Ovary (tissue), 9 donors: Measurements from ENCODE around the gene SCG5. TPM values are rescaled to one million over a fixed set of nuclear protein-coding genes. Genes with fewer than 3 reads are reported as not detected.

Experiments used
- DNase-seq, 5 donors: peaks; one replicate each; pipeline ENCODE4 v3.0.0-alpha.2; 2019 to 2020
- H3K27ac ChIP-seq, 2 donors: fragments of 200-600 bp; one replicate each; pipeline versions ENCODE4 v1.5.1 to v1.8.0; 2019 to 2022
- H3K27me3 ChIP-seq: fragments of 200-600 bp; one replicate; pipeline ENCODE4 v1.8.0; 2022
- H3K36me3 ChIP-seq: fragments of 200-600 bp; sonication (generic); one replicate; pipeline ENCODE4 v1.5.1; 2019
- H3K4me1 ChIP-seq: one replicate; pipeline ENCODE4 v1.8.1; 2013; ENCODE audit warnings: mild to moderate bottlenecking, moderate library complexity; ENCODE audit not compliant: insufficient read depth
- H3K4me3 ChIP-seq: fragments of 200-600 bp; sonication (generic); one replicate; pipeline ENCODE4 v1.5.1; 2017
- H3K9me3 ChIP-seq, 2 donors: fragments of 200-600 bp in 1 of 2; sonication (generic) in 1 of 2; one replicate each; pipeline versions ENCODE4 v1.5.1 to v1.8.1; 2013 to 2019; ENCODE audit warnings: mild to moderate bottlenecking in 1 of 2, moderate library complexity in 1 of 2
- CTCF ChIP-seq, 3 donors: fragments of 450-650 bp in 2 of 3; fragments of 200-600 bp in 1 of 3; IDR thresholded peaks; one replicate each; pipeline versions ENCODE4 v1.5.1 to v1.8.0; 2016 to 2022; ENCODE audit warnings: antibody characterized with exemption in 3 of 3, mild to moderate bottlenecking in 1 of 3
- EP300 ChIP-seq: sonication (generic); formaldehyde crosslinking; IDR thresholded peaks from one replicate; pipeline ENCODE4 v1.6.1; 2017; ENCODE audit warnings: antibody characterized with exemption
- POLR2A ChIP-seq: fragments of 450-650 bp; IDR thresholded peaks from one replicate; pipeline ENCODE4 v1.6.1; 2017; ENCODE audit warnings: antibody characterized with exemption, mild to moderate bottlenecking, moderate library complexity
- WGBS, 3 donors: extraction: QIAGEN DNeasy Blood & Tissue Kit in 1 of 3; methylation state at CpG; one replicate each; pipeline versions ENCODE4 v1.1.5 to v1.1.7; 2013 to 2017; 5-methylcytosine and 5-hydroxymethylcytosine counted together
- intact Hi-C, 4 donors: fragments of 100-400 bp; cut with DNase I; formaldehyde crosslinking; loops; one replicate each; pipeline versions ENCODE4 v1.11.0 to v1.15.1; 2022 to 2023
- polyA plus RNA-seq, 2 donors: library from polyadenylated mRNA; stranded (reverse); fragments of 200-250 nt in 1 of 2; fragments of 350-450 nt in 1 of 2; fragmentation: Illumina TruSeq in 1 of 2; extraction: RNeasy Lipid Tissue Mini Kit (QIAGEN cat#74804) in 1 of 2; gene quantifications; one replicate each; pipeline ENCODE4 v1.2.3, GENCODE V29; 2013 to 2014
- total RNA-seq, 7 donors: library from RNA; depleted of rRNA in 2 of 7; stranded (reverse); fragments of >200 nt in 2 of 7; fragmentation: NEBNext Ultra II Directional in 3 of 7; extraction: Animal tissue kit (Norgen Biotek cat#: 25700) in 3 of 7; gene quantifications; one replicate each; pipeline versions ENCODE4 v1.1.0 to v1.2.4, GENCODE V29; 2016 to 2023
- donor health status: DM: no; HTN: no; CAD: no; lungs with moderate emphysema.
- donor health status: DM: no; HTN: no; CAD: no.
- donor health status: Bipolar disorder and iron deficiency.
- donor health status: DM: yes; HTN: yes; CAD: no.
- donor health status: DM: no; HTN: no; CAD: no.
- donor health status: DM: yes; HTN: yes; CAD: no.

The SCG5 gene
- total and polyA plus RNA-seq, 9 donors, result 0.63 to 34.1 (median 3.7) TPM; not detected in 1

- no peaks in the 10 kb centered on the region for H3K36me3 ChIP-seq
- H3K9me3 ChIP-seq, result no peaks in the 10 kb centered on the region
- 1 to 2% (median 2%) methylated on average over 63 to 70 of the region's 70 CpGs for WGBS, 3 donors
- H3K4me3 ChIP-seq, result peak overlapping the region; percentile 0
- no peak for DNase-seq
- H3K27me3 ChIP-seq, result no peaks in the 10 kb centered on the region
- intact Hi-C loops, result no loop called here
- no peak overlapping the region for H3K27ac ChIP-seq
- TF ChIP-seq POLR2A (no peak), EP300 (no peak), CTCF (IDR thresholded peaks at IDR 0.05) (no peak)
- peaks cover 5% of the 10 kb centered on the region for H3K4me1 ChIP-seq
These were observed 77.6 kb downstream of the SCG5 start for GRCh38 chr15:32718821-32719716.

- Histone ChIP-seq H3K27me3 (no peaks in the 10 kb centered on the region), H3K27ac (no peak overlapping the region), H3K4me3 (no peak overlapping the region), H3K36me3 (no peaks in the 10 kb centered on the region), H3K9me3 (no peaks in the 10 kb centered on the region), H3K4me1 (peaks cover 5% of the 10 kb centered on the region)
- no peak for DNase-seq
- intact Hi-C loops, result no loop called here
- no peak for TF ChIP-seq CTCF (IDR thresholded peaks at IDR 0.05)
- no peak for TF ChIP-seq EP300
- TF ChIP-seq POLR2A, result no peak
- WGBS, 3 donors, result 78 to 80% (median 78%) methylated on average over 6 of the region's 6 CpGs
These were observed 80.1 kb downstream of the SCG5 start for GRCh38 chr15:32721596-32721995.

- DNase-seq, result no peak
- H3K9me3 ChIP-seq, result no peaks in the 10 kb centered on the region
- TF ChIP-seq CTCF (IDR thresholded peaks at IDR 0.05) (no peak), POLR2A (no peak), EP300 (no peak)
- intact Hi-C loops, result no loop called here
- H3K27ac ChIP-seq, result no peak overlapping the region
- H3K4me1 ChIP-seq, result peaks cover 5% of the 10 kb centered on the region
- no peaks in the 10 kb centered on the region for H3K27me3 ChIP-seq
- no peak overlapping the region for H3K4me3 ChIP-seq
- no peaks in the 10 kb centered on the region for H3K36me3 ChIP-seq
These were observed 80.6 kb downstream of the SCG5 start for GRCh38 chr15:32722136-32722535.

GRCh38 chr15:32723171-32723948, 81.8 kb downstream of the SCG5 start:
- WGBS, 3 donors, result 86% methylated on average over 2 of the region's 2 CpGs
- Histone ChIP-seq H3K4me3 (no peak overlapping the region), H3K4me1 (no peaks in the 10 kb centered on the region), H3K27ac (no peak overlapping the region), H3K9me3 (no peaks in the 10 kb centered on the region), H3K27me3 (no peaks in the 10 kb centered on the region), H3K36me3 (no peaks in the 10 kb centered on the region)
- no peak for DNase-seq
- intact Hi-C loops, result no loop called here
- TF ChIP-seq POLR2A (no peak), CTCF (IDR thresholded peaks at IDR 0.05) (no peak)
